ENCODE measurements around the gene RALBP1.
"Not testable (repeated sequence)": the region's sequence is repeated elsewhere in the genome, so short reads cannot be mapped to it uniquely, and the experiment has no call there.

The RALBP1 gene

GRCh38 chr18:9474983-9475642, at the start of gene RALBP1:
Gene RALBP1, plus strand, starts transcription at chr18:9475513. Its CDS starts 37,533 bp downstream, at chr18:9513046.
- DNase-seq (ENCODE audit: low read depth in 2 of 3, low spot score in 1 of 3), result peak; percentile 91 to 97 (median 97)

DNA sequence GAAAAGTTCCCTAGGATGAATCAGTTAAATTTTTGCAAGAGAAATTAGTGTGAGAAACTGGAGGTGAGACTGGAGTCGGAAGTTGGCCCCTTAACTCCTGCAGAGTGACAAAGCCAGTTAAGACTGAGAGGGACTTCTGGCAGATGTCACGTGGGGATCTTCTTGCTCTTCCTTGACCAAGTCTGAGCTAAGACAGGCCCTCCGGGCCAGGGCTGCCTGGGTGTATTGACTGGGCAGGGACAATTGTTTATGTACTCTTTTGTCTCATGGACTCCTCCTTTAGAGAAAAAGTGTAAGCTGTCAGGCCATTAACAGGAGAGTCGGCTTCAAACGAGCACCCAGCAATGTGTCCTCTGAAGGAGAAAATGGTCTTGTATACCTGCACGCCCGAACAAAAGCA, 48.6 kb upstream of the RALBP1 start:
- DNase-seq (ENCODE audit: low read depth in 2 of 3, low spot score in 1 of 3), result no peak

DNA sequence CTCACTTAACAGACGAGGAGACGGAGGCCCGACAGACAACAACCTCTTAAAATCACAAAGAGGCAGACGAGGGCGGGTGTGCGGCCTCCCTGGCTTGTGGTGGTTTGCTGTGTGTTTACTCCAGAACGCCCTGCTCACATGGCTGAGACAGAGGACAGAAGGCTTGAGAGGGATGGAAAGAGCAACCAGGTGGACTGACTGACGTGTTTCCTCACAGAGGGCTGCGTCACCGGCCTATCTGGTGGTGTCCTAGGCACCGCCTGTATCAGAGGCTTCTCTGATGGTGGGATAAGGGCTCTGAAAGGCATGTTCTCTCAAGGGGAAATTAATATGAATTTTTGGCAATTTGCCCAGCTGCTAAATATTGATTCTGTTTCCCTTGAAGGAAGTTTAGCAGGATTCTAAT, 47.0 kb upstream of the RALBP1 start:
- DNase-seq (ENCODE audit: low read depth in 2 of 3, low spot score in 1 of 3), result no peak

- no peak for DNase-seq (ENCODE audit: low read depth in 2 of 3, low spot score in 1 of 3)
Observed at GRCh38 chr18:9428862-9429661, 46.3 kb upstream of the RALBP1 start.

DNA sequence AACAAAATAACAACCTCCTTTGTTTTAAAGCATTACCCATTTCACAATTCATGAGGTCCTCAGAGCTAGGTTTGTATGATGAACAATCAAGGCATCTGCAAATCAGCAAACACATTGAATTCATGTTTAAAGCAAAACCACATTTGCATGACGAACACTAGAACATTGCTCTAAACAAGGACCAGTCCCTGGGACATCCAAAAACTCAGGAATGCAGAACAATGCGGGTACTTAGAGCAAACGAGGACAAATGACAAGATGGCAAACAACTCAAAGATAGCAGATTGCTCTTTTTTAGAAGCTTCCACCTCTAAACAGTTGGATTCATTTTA, 45.7 kb upstream of the RALBP1 start:
- no peak for DNase-seq (ENCODE audit: low read depth in 2 of 3, low spot score in 1 of 3)

- DNase-seq (ENCODE audit: low read depth in 2 of 3, low spot score in 1 of 3), result not testable (repeated sequence)
Observed at GRCh38 chr18:9430315-9430714, 45.0 kb upstream of the RALBP1 start.

GRCh38 chr18:9431296-9431695, 44.0 kb upstream of the RALBP1 start:
- no peak for DNase-seq (ENCODE audit: low read depth in 2 of 3, low spot score in 1 of 3)

- not testable (repeated sequence) for DNase-seq (ENCODE audit: low read depth in 2 of 3, low spot score in 1 of 3)
Observed at GRCh38 chr18:9433122-9433521, 42.2 kb upstream of the RALBP1 start.

DNA sequence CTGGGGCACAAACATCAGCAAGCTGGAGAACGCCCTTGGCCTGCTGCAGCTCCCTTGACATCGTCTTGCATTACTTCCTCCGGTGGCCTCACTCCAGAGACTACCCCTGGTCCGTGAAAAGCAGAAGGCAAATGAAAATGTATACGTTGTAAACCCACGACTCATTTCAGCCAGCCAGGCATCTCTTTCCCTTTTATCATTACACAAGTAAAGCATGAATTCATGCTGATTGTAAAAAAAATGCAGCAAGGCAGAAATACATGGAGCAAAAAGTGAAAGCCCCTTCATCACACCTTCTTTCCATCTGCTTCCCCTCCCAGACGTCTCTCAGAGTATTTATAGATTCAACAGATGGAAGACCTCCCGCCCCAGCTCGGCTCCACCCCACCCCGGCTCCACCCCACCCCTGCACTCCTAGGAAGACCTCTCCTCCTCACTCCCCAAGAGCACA, 41.6 kb upstream of the RALBP1 start:
- no peak for DNase-seq (ENCODE audit: low read depth in 2 of 3, low spot score in 1 of 3)

DNA sequence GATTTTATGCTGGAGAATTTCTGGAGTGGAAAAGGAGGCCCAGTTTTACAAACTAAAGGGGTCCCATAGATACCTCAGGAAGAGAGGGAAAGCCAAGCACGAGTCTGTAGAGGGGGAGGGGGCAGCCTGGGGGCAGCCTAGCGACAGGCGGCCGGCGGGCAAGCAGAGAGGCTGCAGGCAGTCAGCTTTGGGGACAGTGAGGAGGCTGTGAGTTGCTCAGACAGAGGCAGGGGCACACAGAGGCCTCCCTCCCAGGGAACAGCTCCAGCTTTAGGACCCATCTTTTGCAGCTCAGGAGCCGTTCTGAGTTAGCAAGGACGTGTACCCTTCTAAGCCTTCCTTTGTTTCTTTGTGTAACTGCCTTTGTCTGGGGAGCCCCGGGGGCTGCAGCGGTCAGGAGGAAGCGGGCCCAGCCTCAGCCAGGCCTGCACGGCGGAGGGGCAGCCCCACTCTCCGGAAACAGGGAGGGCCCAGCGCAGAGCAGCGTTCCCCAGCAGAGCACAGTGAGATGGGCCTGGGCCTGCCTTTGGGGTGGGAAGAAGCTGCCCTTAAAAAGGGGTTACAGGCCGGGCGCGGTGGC, 41.1 kb upstream of the RALBP1 start:
- no peak for DNase-seq (ENCODE audit: low read depth in 2 of 3, low spot score in 1 of 3)

DNA sequence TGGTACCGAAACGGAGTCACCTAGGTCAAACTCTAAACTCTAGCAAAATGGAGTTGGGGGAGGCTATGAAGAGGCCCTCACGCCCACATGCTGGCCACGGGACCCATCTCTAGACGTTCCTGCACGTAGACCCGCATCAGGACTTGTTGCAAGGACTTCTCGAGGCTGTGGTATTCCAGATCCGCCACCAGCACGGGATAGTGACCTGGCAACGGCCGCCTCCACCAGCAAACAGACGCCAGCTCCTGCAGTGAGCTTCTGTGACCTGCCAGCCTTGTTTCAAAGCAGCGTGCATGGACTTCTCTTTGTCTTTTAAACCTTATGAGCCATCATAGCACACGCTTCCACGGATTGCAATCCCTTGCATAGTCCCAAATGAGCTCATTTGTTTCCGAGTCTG, 40.3 kb upstream of the RALBP1 start:
- DNase-seq (ENCODE audit: low read depth in 2 of 3, low spot score in 1 of 3), result no peak

DNA sequence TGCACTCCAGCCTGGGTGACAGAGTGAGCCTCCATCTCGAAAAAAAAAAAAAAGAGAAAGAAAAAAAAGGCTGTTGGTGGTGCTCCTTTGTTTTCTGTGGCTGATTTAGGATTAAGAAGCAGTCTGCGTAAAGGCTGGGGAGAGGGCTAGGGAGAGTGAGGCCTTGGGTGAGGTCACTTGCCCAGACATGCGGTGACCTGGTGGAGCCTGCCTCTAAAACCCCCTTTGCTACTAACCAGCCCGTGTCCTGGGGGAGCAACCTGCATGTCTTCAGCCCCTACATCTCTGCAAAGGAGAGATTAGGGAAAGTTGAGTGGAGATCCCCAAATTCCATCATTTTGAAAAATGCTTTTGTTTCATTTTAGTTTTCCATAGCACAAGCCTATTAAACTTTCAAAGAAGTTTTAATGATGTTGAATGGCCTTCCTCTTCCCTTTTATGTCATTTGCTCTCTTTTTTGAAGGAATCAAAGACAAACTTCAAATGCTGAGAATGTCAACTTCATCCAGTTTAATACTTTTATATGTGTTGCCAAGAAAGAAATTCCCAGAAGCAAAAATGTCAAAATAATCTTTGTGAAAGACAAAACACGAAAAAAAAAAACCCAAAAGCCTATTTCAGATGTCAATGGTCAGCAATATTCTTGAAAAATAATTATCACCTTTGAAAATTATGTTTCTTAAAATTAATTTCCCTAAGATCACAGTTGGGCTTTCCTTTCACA, 38.9 kb upstream of the RALBP1 start:
- no peak for DNase-seq (ENCODE audit: low read depth in 2 of 3, low spot score in 1 of 3)

GRCh38 chr18:9437021-9437437, 38.3 kb upstream of the RALBP1 start:
- DNase-seq (ENCODE audit: low read depth in 2 of 3, low spot score in 1 of 3), result no peak

DNA sequence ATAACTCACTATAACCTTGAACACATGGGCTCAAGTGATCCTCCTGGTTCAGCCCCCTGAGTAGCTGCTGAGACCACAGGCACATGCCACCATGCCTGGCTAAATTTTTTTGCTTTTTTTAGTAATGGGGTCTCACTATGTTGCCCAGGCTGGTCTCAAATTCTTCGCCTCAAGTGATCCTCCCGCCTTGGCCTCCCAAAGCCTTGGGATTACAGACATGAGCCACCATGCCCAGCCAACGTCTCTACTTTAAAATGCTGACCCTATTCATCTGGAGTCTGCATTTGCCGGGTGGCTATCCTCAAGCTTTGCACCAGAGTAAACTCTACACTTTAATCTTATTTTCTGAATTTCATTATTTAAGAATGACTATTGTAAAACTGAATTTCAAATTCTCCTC, 37.6 kb upstream of the RALBP1 start:
- no peak for DNase-seq (ENCODE audit: low read depth in 2 of 3, low spot score in 1 of 3)

GRCh38 chr18:9441061-9441460, 34.3 kb upstream of the RALBP1 start:
- DNase-seq (ENCODE audit: low read depth in 2 of 3, low spot score in 1 of 3), result no peak

DNA sequence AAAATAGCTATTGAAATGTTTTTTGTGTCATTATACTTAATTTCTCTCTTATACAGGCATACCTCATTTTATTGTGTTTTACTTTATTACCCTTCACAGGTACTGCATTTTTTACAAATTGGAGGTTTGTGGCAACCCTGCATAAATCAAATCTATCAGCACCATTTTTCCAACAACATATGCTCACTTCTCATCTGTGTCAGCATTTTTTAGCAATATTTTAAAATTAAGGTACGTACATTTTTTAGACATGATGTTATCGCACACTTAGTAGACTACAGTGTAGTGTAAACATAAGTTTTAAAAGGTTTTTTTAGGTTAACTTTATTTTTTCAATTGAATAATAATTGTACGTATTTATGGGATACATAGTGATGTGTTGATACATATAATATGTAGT, 30.8 kb upstream of the RALBP1 start:
- DNase-seq (ENCODE audit: low read depth in 2 of 3, low spot score in 1 of 3), result no peak

DNA sequence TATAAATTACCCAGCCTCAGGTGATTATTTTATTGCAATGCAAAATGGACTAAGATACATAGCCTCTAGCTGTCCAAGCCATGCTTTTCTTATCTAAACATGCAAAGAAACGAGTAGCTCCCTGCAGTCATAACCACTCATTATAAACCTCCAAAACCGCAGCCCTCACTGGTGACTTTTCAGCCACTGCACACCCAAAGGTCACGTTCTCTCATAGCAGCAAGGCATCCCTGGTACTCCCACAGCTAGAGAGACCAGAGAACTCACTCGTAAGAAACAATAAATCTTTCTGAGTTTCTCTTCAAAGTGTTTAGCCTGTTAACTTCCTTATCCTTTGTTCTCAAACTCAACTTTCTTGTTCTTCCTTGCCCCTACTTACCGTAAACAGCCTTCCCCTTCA, 28.5 kb upstream of the RALBP1 start:
- DNase-seq (ENCODE audit: low read depth in 2 of 3, low spot score in 1 of 3), result no peak

- DNase-seq (ENCODE audit: low read depth in 2 of 3, low spot score in 1 of 3), result no peak
Observed at GRCh38 chr18:9447334-9447733, 28.0 kb upstream of the RALBP1 start.

DNA sequence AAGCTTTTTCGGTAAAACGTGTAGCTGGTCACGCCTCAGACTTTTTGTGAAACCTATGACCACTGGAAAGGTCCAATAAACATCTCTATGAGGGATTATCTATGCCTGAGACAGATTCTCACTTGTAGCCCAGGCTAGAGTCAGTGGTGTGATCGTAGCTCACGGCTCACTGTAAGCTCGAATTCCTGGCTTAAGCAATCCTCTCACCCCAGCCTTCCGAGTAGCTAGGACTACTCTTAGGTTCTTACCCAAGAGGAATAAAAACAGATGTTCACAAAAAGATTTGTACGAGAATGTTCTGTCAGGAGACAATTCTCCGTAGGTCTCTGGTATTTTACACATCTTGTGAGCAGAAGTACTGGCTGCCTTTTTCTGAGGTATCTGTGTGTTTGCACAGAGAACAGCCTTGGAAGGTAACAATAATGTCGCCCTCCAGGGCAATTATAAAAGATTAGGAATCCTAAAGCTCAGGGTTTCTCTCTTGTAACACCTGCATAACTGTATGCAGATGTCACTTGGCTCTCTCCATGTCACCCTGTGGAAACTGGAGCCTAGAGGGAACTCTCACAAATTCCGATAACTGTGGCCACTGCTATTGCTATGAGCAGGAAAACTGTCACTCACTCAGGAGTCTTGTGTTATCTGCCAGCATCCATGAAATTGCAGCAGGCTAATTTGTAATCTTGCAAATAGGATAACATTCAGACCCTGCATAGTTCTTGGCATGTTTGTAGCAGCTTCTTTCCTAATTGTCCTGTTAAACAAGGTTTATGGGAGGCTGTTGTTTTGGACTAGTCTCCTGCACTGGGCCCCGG, 25.5 kb upstream of the RALBP1 start:
- DNase-seq (ENCODE audit: low read depth in 2 of 3, low spot score in 1 of 3), result no peak

DNA sequence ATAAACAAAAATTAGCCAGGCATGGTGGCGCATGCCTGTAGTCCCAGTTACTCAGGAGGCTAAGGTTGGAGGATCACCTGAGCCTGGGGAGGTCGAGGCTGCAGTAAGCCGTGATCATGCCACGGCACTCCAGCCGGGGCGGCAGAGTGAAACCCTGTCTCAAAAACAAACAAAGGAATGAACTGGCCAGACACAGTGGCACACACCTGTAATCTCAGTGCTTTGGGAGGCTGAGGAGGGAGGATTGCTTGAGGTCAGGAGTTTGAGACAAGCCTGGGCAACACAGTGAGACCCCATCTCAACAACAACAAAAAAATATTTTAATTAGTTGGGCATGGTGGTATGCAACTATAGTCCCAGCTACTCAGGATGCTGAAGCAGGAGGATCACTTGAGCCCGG, 24.4 kb upstream of the RALBP1 start:
- DNase-seq (ENCODE audit: low read depth in 2 of 3, low spot score in 1 of 3), result not testable (repeated sequence)

GRCh38 chr18:9453283-9453682, 22.0 kb upstream of the RALBP1 start:
- DNase-seq (ENCODE audit: low read depth in 2 of 3, low spot score in 1 of 3), result no peak
